GM23248 (cell line): ENCODE measurements around the gene H2BW1.

Experiments
- EZH2 ChIP-seq: fragments of 200-600 bp; sonication (generic); IDR thresholded peaks from 2 replicates; pipeline ENCODE4 v1.6.1; 2018; ENCODE audit warnings: antibody characterized with exemption, mild to moderate bottlenecking; ENCODE audit not compliant: insufficient read depth, poor library complexity, severe bottlenecking
- EZH2phosphoT487 ChIP-seq: fragments of 200-600 bp; sonication (generic); IDR thresholded peaks from 2 replicates; pipeline ENCODE4 v1.6.1; 2018; ENCODE audit warnings: antibody characterized with exemption, moderate library complexity, mild to moderate bottlenecking, low read depth; ENCODE audit not compliant: insufficient read depth

DNA sequence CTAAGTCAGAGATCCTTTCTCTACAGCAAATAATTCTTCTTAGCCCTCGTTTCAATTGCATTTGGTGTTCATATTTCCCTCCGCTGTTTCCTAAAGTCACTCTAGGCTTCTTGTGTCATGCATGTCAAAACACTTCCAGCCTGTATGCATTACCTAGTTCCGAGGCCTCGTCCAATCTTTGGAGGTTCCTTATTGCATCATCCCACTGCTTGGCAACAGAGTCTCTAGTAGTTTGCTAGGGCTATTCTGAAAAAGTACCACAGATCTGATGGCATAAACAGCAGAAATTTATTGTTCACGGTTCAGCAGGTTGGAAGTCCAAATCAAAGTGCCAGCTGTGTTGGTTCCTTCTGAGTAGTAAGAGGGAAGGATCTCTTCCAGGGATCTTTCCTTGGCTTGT is 32.1 kb upstream of the H2BW1 start:
- no peak for TF ChIP-seq EZH2
- no peak for TF ChIP-seq EZH2phosphoT487
